Osteocyte (in vitro differentiated cells): ENCODE results near the gene CRIP1. TPM values are rescaled to one million over a fixed set of nuclear protein-coding genes. Genes with fewer than 3 reads are reported as not detected.

Source experiments
- DNase-seq: peaks from one replicate; pipeline ENCODE4 v3.0.0; 2021; ENCODE audit warnings: mixed read lengths; ENCODE audit not compliant: unreplicated experiment; ENCODE audit errors: extremely low spot score
- H3K27ac Mint-ChIP-seq: one replicate; pipeline ENCODE4 v1.8.0; 2021; ENCODE audit warnings: mild to moderate bottlenecking, mixed read lengths; ENCODE audit not compliant: unreplicated experiment
- H3K27me3 Mint-ChIP-seq: one replicate; pipeline ENCODE4 v1.8.0; 2021; ENCODE audit warnings: mixed read lengths; ENCODE audit not compliant: unreplicated experiment
- H3K36me3 Mint-ChIP-seq: one replicate; pipeline ENCODE4 v1.8.0; 2021; ENCODE audit warnings: mixed read lengths; ENCODE audit not compliant: unreplicated experiment
- H3K4me1 Mint-ChIP-seq: one replicate; pipeline ENCODE4 v1.8.0; 2021; ENCODE audit warnings: mixed read lengths; ENCODE audit not compliant: unreplicated experiment
- H3K4me3 Mint-ChIP-seq: one replicate; pipeline ENCODE4 v1.8.0; 2021; ENCODE audit warnings: mild to moderate bottlenecking, moderate library complexity, mixed read lengths; ENCODE audit not compliant: unreplicated experiment
- H3K9me3 Mint-ChIP-seq: one replicate; pipeline ENCODE4 v1.8.0; 2021; ENCODE audit warnings: mixed read lengths; ENCODE audit not compliant: unreplicated experiment
- total RNA-seq: library from RNA; stranded (reverse); gene quantifications from 2 replicates; pipeline ENCODE4 v1.2.1, GENCODE V29; 2021
- TF ChIP-seq, protein P1 (sequence below): fragments of 200-600 bp; sonication (generic); IDR thresholded peaks from 2 replicates; pipeline ENCODE4 v1.5.0; 2021; ENCODE audit warnings: antibody characterized with exemption, mild to moderate bottlenecking, moderate library complexity

Gene CRIP1
- total RNA-seq, 1 donor from 2014 or later = 31.0 TPM

DNA sequence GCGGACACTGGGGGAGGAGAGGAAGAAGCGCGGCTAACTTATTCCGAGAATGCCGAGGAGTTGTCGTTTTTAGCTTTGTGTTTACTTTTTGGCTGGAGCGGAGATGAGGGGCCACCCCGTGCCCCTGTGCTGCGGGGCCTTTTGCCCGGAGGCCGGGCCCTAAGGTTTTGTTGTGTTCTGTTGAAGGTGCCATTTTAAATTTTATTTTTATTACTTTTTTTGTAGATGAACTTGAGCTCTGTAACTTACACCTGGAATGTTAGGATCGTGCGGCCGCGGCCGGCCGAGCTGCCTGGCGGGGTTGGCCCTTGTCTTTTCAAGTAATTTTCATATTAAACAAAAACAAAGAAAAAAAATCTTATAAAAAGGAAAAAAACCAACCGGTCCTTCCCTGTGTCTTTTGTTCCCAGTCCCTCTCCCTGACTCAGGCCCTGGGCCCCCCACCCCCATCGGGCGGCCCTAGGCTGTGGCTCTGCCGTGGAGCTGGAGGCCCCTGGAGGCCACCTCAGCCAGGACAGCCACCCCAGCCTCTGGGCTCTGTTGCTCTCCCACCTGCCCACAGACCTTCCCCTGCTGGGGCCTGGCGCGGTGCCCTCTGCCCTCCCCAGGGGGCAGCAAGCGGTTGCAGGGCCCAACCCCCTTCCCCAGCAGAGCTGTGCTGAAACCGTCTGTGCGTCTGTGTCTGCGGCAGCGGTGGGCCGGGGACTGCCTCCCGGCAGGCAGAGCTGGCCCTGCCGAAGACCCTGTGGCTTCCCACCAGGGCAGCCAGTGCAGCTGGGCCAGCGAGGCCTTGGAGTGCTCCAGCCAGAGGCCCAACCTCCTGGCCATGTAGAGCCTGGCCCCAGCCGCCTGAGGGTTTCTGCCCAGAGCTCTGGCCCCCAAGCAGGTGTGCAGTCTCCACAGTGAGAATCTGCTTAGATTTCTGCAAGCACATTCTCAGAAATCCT lies 16.1 kb upstream of the CRIP1 start:
- Mint-ChIP-seq H3K36me3 (no peaks in the 10 kb centered on the region), H3K27ac (peak overlapping the region; percentile 41), H3K4me1 (peaks cover 31% of the 10 kb centered on the region), H3K4me3 (no peak overlapping the region), H3K27me3 (no peaks in the 10 kb centered on the region), H3K9me3 (no peaks in the 10 kb centered on the region)
- TF ChIP-seq, protein P1, sequence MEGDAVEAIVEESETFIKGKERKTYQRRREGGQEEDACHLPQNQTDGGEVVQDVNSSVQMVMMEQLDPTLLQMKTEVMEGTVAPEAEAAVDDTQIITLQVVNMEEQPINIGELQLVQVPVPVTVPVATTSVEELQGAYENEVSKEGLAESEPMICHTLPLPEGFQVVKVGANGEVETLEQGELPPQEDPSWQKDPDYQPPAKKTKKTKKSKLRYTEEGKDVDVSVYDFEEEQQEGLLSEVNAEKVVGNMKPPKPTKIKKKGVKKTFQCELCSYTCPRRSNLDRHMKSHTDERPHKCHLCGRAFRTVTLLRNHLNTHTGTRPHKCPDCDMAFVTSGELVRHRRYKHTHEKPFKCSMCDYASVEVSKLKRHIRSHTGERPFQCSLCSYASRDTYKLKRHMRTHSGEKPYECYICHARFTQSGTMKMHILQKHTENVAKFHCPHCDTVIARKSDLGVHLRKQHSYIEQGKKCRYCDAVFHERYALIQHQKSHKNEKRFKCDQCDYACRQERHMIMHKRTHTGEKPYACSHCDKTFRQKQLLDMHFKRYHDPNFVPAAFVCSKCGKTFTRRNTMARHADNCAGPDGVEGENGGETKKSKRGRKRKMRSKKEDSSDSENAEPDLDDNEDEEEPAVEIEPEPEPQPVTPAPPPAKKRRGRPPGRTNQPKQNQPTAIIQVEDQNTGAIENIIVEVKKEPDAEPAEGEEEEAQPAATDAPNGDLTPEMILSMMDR = no peak
- DNase-seq = no peak

DNA sequence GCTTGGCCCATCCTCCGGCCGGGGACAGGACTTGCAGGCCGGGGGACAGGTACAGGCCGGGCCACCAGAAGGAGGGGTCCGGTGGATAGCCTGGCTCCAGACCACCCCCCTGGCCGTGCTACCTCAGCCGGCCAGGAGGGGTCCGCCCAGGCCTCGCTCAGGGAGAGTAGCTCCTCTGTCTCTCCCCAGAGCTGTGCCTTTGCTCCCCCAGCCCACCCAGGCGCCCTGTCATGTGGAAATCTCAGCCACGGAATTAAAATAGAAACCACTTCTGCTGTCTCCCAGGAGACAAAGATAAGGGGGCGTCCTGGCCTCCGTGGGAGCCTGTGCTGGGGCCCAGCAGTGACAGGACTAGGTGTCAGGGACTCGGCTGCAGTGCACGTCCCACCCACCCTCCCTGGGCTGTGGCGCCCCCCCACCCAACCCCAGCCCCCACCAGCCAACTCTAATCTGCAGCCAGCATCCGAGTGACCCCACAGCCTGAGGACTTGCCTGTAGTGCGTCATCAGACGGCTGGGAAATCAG lies 15.3 kb upstream of the CRIP1 start:
- H3K9me3 Mint-ChIP-seq = no peaks in the 10 kb centered on the region
- DNase-seq = no peak
- peaks cover 34% of the 10 kb centered on the region for H3K4me1 Mint-ChIP-seq
- TF ChIP-seq, protein P1 = peak; percentile 19
- H3K36me3 Mint-ChIP-seq = no peaks in the 10 kb centered on the region
- H3K4me3 Mint-ChIP-seq = no peak overlapping the region
- H3K27ac Mint-ChIP-seq = peak overlapping the region; percentile 47
- H3K27me3 Mint-ChIP-seq = no peaks in the 10 kb centered on the region

DNA sequence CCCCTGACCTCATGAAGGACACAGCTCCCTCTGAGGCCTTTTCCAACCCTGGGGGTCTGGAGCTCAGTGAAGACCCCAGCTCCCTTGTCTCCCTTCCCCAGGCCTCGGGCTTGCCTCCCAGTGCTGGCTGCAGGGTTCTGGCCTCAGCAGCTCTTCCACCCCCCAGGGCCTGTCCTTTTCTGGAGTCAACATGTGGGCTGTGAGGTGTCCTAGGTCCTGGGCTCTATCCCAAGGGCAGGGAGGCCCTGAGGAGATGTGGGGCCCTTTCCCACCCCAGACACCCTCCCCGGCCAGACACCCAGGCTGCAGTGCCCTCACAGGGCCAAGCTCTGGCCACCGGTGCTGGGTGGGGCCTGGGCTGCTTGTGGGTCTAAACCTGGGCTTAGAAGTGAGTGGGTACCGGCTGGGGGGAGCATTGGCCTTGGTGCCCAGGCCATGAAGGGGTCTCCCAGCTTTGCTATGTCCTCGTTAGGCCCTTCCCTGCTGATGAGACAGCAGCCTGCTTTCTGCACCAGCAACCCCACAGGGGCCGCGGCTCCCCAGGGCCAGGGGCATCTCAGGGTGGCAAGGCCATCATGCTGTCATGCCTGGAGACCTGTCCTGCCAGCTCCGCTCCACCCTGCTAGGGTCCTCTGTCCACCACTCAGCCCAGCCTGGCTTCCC lies 14.7 kb upstream of the CRIP1 start:
- Mint-ChIP-seq H3K27ac (peak overlapping the region; percentile 68), H3K27me3 (no peaks in the 10 kb centered on the region), H3K4me3 (no peak overlapping the region), H3K9me3 (no peaks in the 10 kb centered on the region), H3K4me1 (peaks cover 39% of the 10 kb centered on the region), H3K36me3 (no peaks in the 10 kb centered on the region)
- TF ChIP-seq, protein P1 = no peak
- DNase-seq = no peak

DNA sequence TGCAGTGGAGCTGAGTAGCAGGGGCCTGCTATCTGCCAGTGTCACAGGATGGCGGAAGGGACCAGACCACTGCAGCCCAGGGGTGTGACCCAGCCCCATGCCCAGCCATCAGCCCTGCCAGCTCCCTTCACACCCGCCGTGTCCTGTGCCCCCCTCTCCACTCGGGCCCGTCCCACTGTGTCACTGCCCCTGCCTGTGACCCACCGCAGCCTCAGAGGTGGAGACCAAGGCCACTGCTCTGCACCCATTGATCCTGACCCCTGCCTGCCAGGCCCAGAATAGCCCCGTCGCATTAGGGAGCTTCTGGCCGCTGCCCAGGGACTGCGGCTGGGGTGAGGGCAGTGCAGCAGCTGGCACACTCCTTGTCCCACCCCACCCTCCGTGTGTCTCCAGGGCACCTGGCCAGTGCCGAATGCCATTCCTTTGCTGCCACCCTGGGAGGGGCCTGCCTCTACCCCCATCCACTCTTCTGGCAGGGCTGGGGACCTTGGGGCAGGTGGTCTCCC lies 14.1 kb upstream of the CRIP1 start:
- Mint-ChIP-seq H3K36me3 (no peaks in the 10 kb centered on the region), H3K27ac (peak overlapping the region; percentile 68), H3K27me3 (no peaks in the 10 kb centered on the region), H3K4me1 (peaks cover 44% of the 10 kb centered on the region), H3K9me3 (no peaks in the 10 kb centered on the region), H3K4me3 (no peak overlapping the region)
- no peak for DNase-seq
- TF ChIP-seq, protein P1 = no peak
